K562 (cell line): ENCODE data around the gene DENND1A. TPM values are rescaled to one million over a fixed set of nuclear protein-coding genes. Genes with fewer than 3 reads are reported as not detected.

Experiments used
- ATAC-seq: fragments of 200-7000 bp; cut with Tn5 transposase; 3 replicates; pipeline ENCODE4 v1.9.1; 2020; ENCODE audit warnings: moderate library complexity
- BruUV-seq: library from RNA; stranded (reverse); fragments of 400-500 nt; replicated peaks from 2 replicates; lab custom pipeline; 2021; lab: Mats Ljungman, UMichigan
- CTCF ChIA-PET: fragments of 300-600 bp; formaldehyde crosslinking; extraction: SDS; loops from one replicate; lab custom pipeline; 2021; ENCODE audit warnings: low intra/inter-chr PET ratio; lab: Yijun Ruan, JAX
- POLR2A ChIA-PET: fragments of 300-600, 350-650 bp; sonication (Branson Sonifier 250); formaldehyde crosslinking; extraction: SDS; loops from one replicate; lab custom pipeline; 2021; ENCODE audit warnings: antibody characterized with exemption, inconsistent platforms; lab: Yijun Ruan, JAX
- DNase-seq, 4 experiments: peaks; one replicate each; pipeline versions ENCODE4 v3.0.0 to v3.0.0-alpha.2; 2011 to 2018; ENCODE audit warnings: low spot score in 3 of 4, mixed read lengths in 3 of 4; ENCODE audit errors: extremely low read depth in 1 of 4
- FAIRE-seq: peaks from 2 replicates; lab custom pipeline; 2011; peaks lifted over from hg19 to GRCh38; lab: Jason Lieb, UNC
- H2AFZ ChIP-seq: 2 replicates; pipeline ENCODE4 v1.6.0; 2011; ENCODE audit warnings: low read depth, low read length, control low read depth, inconsistent platforms
- H3K27ac ChIP-seq: fragments of 200-600 bp; 3 replicates; pipeline ENCODE4 v1.8.0; 2011; ENCODE audit warnings: low read depth, mild to moderate bottlenecking, control low read depth, inconsistent platforms, low read length, moderate library complexity, mixed read lengths; ENCODE audit errors: extremely low read depth
- H3K27me3 ChIP-seq, 2 experiments: fragments of 300-600 bp in 1 of 2; 2 replicates in 1 of 2; 3 replicates in 1 of 2; pipeline versions ENCODE4 v1.6.0 to v1.8.0; 2011; ENCODE audit warnings: inconsistent platforms in 2 of 2, low read length in 2 of 2, mild to moderate bottlenecking in 1 of 2, mixed read lengths in 1 of 2, moderate library complexity in 1 of 2; ENCODE audit not compliant: control insufficient read depth in 2 of 2, insufficient read depth in 2 of 2
- H3K36me3 ChIP-seq: fragments of 300-600 bp; 3 replicates; pipeline ENCODE4 v1.8.0; 2011; ENCODE audit warnings: mild to moderate bottlenecking, low read length, inconsistent platforms; ENCODE audit not compliant: control insufficient read depth, insufficient read depth
- H3K4me1 ChIP-seq, 2 experiments: fragments of 200-600 bp in 1 of 2; replicated peaks in 1 of 2; 2 replicates in 1 of 2; 3 replicates in 1 of 2; pipeline versions ENCODE4 v1.5.1 to v1.8.0; 2011; ENCODE audit warnings: inconsistent platforms in 2 of 2, low read length in 2 of 2, mild to moderate bottlenecking in 1 of 2, mixed read lengths in 1 of 2, moderate library complexity in 1 of 2; ENCODE audit not compliant: control insufficient read depth in 2 of 2, insufficient read depth in 2 of 2
- H3K4me2 ChIP-seq: 2 replicates; pipeline ENCODE4 v1.6.1; 2011; ENCODE audit warnings: low read length, control low read depth, inconsistent platforms, mixed read lengths; ENCODE audit not compliant: insufficient read depth
- H3K4me3 ChIP-seq: fragments of 200-600 bp; sonication (generic), shearing (Covaris generic); 2 replicates; pipeline ENCODE4 v1.5.1; 2016; ENCODE audit warnings: control low read depth, inconsistent platforms
- H3K79me2 ChIP-seq: fragments of 200-600 bp; 3 replicates; pipeline ENCODE4 v1.8.0; 2011; ENCODE audit warnings: low read length, inconsistent platforms; ENCODE audit not compliant: control insufficient read depth, insufficient read depth
- H3K9ac ChIP-seq, 2 experiments: 2 replicates each; pipeline versions ENCODE4 v1.6.0 to v1.6.1; 2011; ENCODE audit warnings: low read depth in 2 of 2, low read length in 2 of 2, control low read depth in 1 of 2, inconsistent platforms in 1 of 2, mild to moderate bottlenecking in 1 of 2, mixed read lengths in 1 of 2; ENCODE audit not compliant: insufficient read depth in 1 of 2
- H3K9me1 ChIP-seq: one replicate; pipeline ENCODE4 v1.6.0; 2011; ENCODE audit warnings: inconsistent platforms, mild to moderate bottlenecking, low read length, moderate library complexity; ENCODE audit not compliant: control insufficient read depth, insufficient read depth
- H3K9me3 ChIP-seq: replicated peaks from 2 replicates; pipeline ENCODE4 v1.5.1; 2011; ENCODE audit warnings: low read depth, low read length, inconsistent platforms; ENCODE audit not compliant: control insufficient read depth, insufficient read depth
- H4K20me1 ChIP-seq: replicated peaks from 2 replicates; pipeline ENCODE4 v1.6.1; 2011; ENCODE audit warnings: low read length, inconsistent platforms, mixed read lengths; ENCODE audit not compliant: control insufficient read depth, insufficient read depth
- CXXC5 ChIP-seq: fragments of 250-450 bp; sonication (Bioruptor Pico); IDR thresholded peaks from 2 replicates; pipeline ENCODE4 v1.8.0; 2022; ENCODE audit warnings: inconsistent platforms, mild to moderate bottlenecking, moderate library complexity
- DNMT1 ChIP-seq: fragments of 450-650 bp; IDR thresholded peaks from 2 replicates; pipeline ENCODE4 v1.6.1; 2016; ENCODE audit warnings: antibody characterized with exemption, mild to moderate bottlenecking
- NELFE ChIP-seq: IDR thresholded peaks from 2 replicates; pipeline ENCODE4 v1.6.1; 2011; ENCODE audit warnings: mild to moderate bottlenecking; ENCODE audit not compliant: insufficient read depth, insufficient read length
- SIN3A ChIP-seq, 2 experiments: fragments of 150-350 bp in 1 of 2; IDR thresholded peaks; 2 replicates each; pipeline ENCODE4 v1.6.1; 2011 to 2016; ENCODE audit warnings: borderline replicate concordance in 2 of 2, low read depth in 2 of 2, low read length in 2 of 2, mild to moderate bottlenecking in 2 of 2, moderate library complexity in 2 of 2; ENCODE audit not compliant: control insufficient read depth in 1 of 2
- TAF9B ChIP-seq: fragments of 450-650 bp; IDR thresholded peaks from 2 replicates; pipeline ENCODE4 v1.6.1; 2018; ENCODE audit warnings: mild to moderate bottlenecking; ENCODE audit not compliant: partially characterized antibody
- TRIM28 ChIP-seq: fragments of 450-650 bp; IDR thresholded peaks from 2 replicates; pipeline ENCODE4 v1.6.1; 2017
- ZNF324 ChIP-seq: fragments of 250-450 bp; sonication (Bioruptor Pico); IDR thresholded peaks from 2 replicates; pipeline ENCODE4 v1.4.0; 2020; ENCODE audit warnings: mild to moderate bottlenecking
- ZNF644 ChIP-seq: fragments of 200-800 bp; sonication (Bioruptor generic); IDR thresholded peaks from 2 replicates; pipeline ENCODE4 v1.6.1; 2016; ENCODE audit warnings: low read depth, missing genetic modification characterization, missing compliant biosample characterization
- WGBS: fragments of 100-300 bp; shearing (Covaris generic); methylation state at CpG from one replicate; pipeline ENCODE4 v1.1.6; 2016; ENCODE audit warnings: low coverage, mixed read lengths; ENCODE audit not compliant: insufficient coverage; ENCODE audit errors: missing lambda C conversion rate; 5-methylcytosine and 5-hydroxymethylcytosine counted together
- in situ Hi-C: fragments of 300-500 bp; cut with MboI; formaldehyde crosslinking; loops from 4 replicates; pipeline ENCODE4 v1.15.0; 2018; ENCODE audit warnings: inconsistent platforms, mixed read lengths
- intact Hi-C: fragments of 100-400 bp; cut with micrococcal nuclease; formaldehyde crosslinking; loops from 2 replicates; pipeline ENCODE4 v1.14.2; 2022
- polyA plus RNA-seq, 8 experiments: library from polyadenylated mRNA; depleted of rRNA in 4 of 8; stranded (reverse) in 5 of 8; unstranded in 3 of 8; fragments of >200 nt; fragmentation: Nextera tagmentation in 2 of 8; fragmentation: Illumina TruSeq in 1 of 8; extraction: Ambion mirVana in 2 of 8; extraction: Trizol in 1 of 8; gene quantifications; 2 replicates each; pipeline versions ENCODE4 v1.2.1 to v1.2.3, GENCODE V29; 2011 to 2014; ENCODE audit warnings: inconsistent platforms in 1 of 8, missing spikeins in 1 of 8
- total RNA-seq, 7 experiments: library from RNA; depleted of rRNA in 6 of 7; stranded (reverse); fragments of >200 nt in 6 of 7; fragmentation: Illumina TruSeq in 2 of 7; extraction: Trizol in 2 of 7; gene quantifications; 2 replicates each; pipeline versions ENCODE4 v1.2.1 to v1.2.3, GENCODE V29; 2011 to 2021; ENCODE audit warnings: low replicate concordance in 1 of 7

DENND1A gene
- total and polyA plus RNA-seq, 9 of the 15 experiments (the other 6 are each of a cell fraction or from before 2014, with no cell fraction given) = 7.6 to 29.5 (median 15.7) TPM

GRCh38 chr9:123497830-123498229 lies 432.1 kb downstream of the DENND1A start:
- in situ Hi-C loops = no loop called here
- no TSS peak for BruUV-seq
- WGBS = 90% methylated on average over 1 of the region's 1 CpG
- Histone ChIP-seq H3K9me1 (no peaks in the 10 kb centered on the region), H2AFZ (no peak overlapping the region), H3K27ac (no peak overlapping the region), H3K79me2 (no peaks in the 10 kb centered on the region), H3K9me3 (no peaks in the 10 kb centered on the region), H3K4me2 (no peak overlapping the region), H3K36me3 (no peaks in the 10 kb centered on the region), H3K4me3 (no peak overlapping the region), H4K20me1 (0 out of 2 replicates have a peak, but pooled peaks cover 4% of the 10 kb centered on the region), H3K4me1 (no peaks in the 10 kb centered on the region), H3K9ac (no peak overlapping the region), H3K27me3 (no peaks in the 10 kb centered on the region; a peak in 1 of 5 replicates)
- intact Hi-C loops = no loop called here
- ATAC-seq (no peak), DNase-seq (no peak), FAIRE-seq (no peak)
- ChIA-PET POLR2A (interaction anchor here (1.6 kb wide), 1 partner anchor 12 kb away, joined by 5 read pairs; no protein-coding TSS in a partner anchor), CTCF (no interaction called here)
- TF ChIP-seq TAF9B (no peak), SIN3A (IDR thresholded peaks at IDR 0.05; ENCODE audit: borderline replicate concordance in 2 of 2, control insufficient read depth in 1 of 2, low read depth in 2 of 2, low read length in 2 of 2) (no peak), DNMT1 (no peak), TRIM28 (no peak), ZNF644 (no peak), ZNF324 (CRISPR knock-in tag) (no peak), NELFE (no peak), CXXC5 (CRISPR knock-in tag) (no peak)
